GM19099 (cell line): Measurements from ENCODE around the gene SLC30A2.

Source experiments
- POLR2A ChIP-seq: IDR thresholded peaks from 3 replicates; pipeline ENCODE4 v1.6.1; 2011; ENCODE audit warnings: low read depth; ENCODE audit not compliant: insufficient read length; ENCODE audit errors: extremely low read depth

The SLC30A2 gene

GRCh38 chr1:25991937-25992688 lies 53.8 kb downstream of the SLC30A2 start:
- TF ChIP-seq POLR2A, result no peak

- TF ChIP-seq POLR2A, result no peak
Observed at GRCh38 chr1:25990702-25991395, 55.1 kb downstream of the SLC30A2 start.

- TF ChIP-seq POLR2A, result no peak
Observed at GRCh38 chr1:25990251-25990650, 55.7 kb downstream of the SLC30A2 start.

- TF ChIP-seq POLR2A, result no peak
Observed at GRCh38 chr1:25989440-25990234, 56.3 kb downstream of the SLC30A2 start.

GRCh38 chr1:25987951-25988350 lies 58.0 kb downstream of the SLC30A2 start:
- no peak for TF ChIP-seq POLR2A
